ENCODE measurements around the gene OSBP. TPM values are rescaled to one million over a fixed set of nuclear protein-coding genes. Genes with fewer than 3 reads are reported as not detected.

OSBP gene
- total and polyA plus RNA-seq, 9 of the 15 experiments (the other 6 are each of a cell fraction or from before 2014, with no cell fraction given) = 11.7 to 49.0 (median 28.7) TPM

- TF ChIP-seq CEBPZ (IDR thresholded peaks at IDR 0.05; ENCODE audit: borderline replicate concordance, low read depth, low read length) (no peak), TRIM25 (IDR thresholded peaks at IDR 0.05; ENCODE audit: borderline replicate concordance) (no peak), ZBTB7A (IDR thresholded peaks at IDR 0.05; ENCODE audit: borderline replicate concordance, control insufficient read depth, low read depth, low read length) (0 out of 2 replicates have a peak, but pooled peaks have one; percentile 40), MAZ (CRISPR knock-in tag; conservative IDR thresholded peaks at IDR 0.05 in 1 of 2, IDR thresholded peaks at IDR 0.05 in 1 of 2) (peak in 1 of 2 experiments; percentile 34; a peak in 2 of 4 replicates), ELF4 (CRISPR knock-in tag; IDR thresholded peaks at IDR 0.05) (peak; percentile 57; the same call in 1 of the 2 replicates), FIP1L1 (IDR thresholded peaks at IDR 0.05; ENCODE audit: low read depth, low read length, poor library complexity, severe bottlenecking) (no peak), WHSC1 (IDR thresholded peaks at IDR 0.05; ENCODE audit: low read length) (no peak), SMARCE1 (IDR thresholded peaks at IDR 0.05) (peak; percentile 14; the same call in 1 of the 2 replicates), HMBOX1 (IDR thresholded peaks at IDR 0.05) (no peak; the same call in 1 of the 2 replicates), RFX5 (IDR thresholded peaks at IDR 0.05; ENCODE audit: low read depth, low read length) (no peak; the same call in 1 of the 2 replicates), ETV6 (IDR thresholded peaks at IDR 0.05; ENCODE audit: borderline replicate concordance in 1 of 2, low read depth in 2 of 2, low read length in 1 of 2) (no peak), ETV6 (CRISPR knock-in tag; IDR thresholded peaks at IDR 0.05; ENCODE audit: borderline replicate concordance) (no peak), SUPT5H (IDR thresholded peaks at IDR 0.05) (peak; percentile 85), LCOR (CRISPR knock-in tag; IDR thresholded peaks at IDR 0.05) (peak; percentile 67; the same call in 1 of the 2 replicates), KLF13 (tag; IDR thresholded peaks at IDR 0.05; ENCODE audit: borderline replicate concordance, low read depth) (peak; percentile 35; the same call in 1 of the 2 replicates), CREB3 (tag; conservative IDR thresholded peaks at IDR 0.05; ENCODE audit: low read depth) (no peak), SRF (CRISPR knock-in tag; IDR thresholded peaks at IDR 0.05) (peak in 1 of 2 experiments; percentile 21; a peak in 1 of 4 replicates), HDAC6 (IDR thresholded peaks at IDR 0.05; ENCODE audit: low read depth, low read length) (peak; percentile 67; the same call in 1 of the 2 replicates), POLR2A (conservative IDR thresholded peaks at IDR 0.05) (peak; percentile 88), RFX7 (CRISPR knock-in tag; IDR thresholded peaks at IDR 0.05) (no peak), HLTF (IDR thresholded peaks at IDR 0.05) (peak; percentile 79; the same call in 1 of the 2 replicates)
Measured at GRCh38 chr11:59560290-59560701, 55.3 kb downstream of the OSBP start (continued).

All from K562 (cell line).